ENCODE results near the gene GRIN2A.

The GRIN2A gene

DNA sequence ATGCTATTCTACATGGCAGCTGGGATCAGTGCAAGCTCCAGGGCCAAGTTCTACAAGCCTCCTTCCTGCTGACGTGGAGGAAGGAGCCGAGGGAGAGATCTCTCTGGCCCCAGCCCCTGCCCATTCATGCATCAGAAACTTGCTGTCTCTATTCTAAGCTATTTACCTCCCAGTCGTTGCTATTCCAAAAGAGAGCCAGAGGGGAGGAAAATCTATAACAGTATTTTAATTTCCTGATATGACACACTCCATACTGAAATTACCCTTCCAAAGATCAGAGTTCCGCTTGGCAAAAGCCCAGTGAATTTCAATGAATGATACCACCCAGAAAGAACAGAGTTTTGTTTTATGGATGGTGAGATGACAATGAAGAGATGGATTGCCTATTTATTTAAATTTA is 133.4 kb downstream of the GRIN2A start:
- H3K4me3 ChIP-seq (ENCODE audit: low read length), result no peak overlapping the region
- no peak for DNase-seq (ENCODE audit: low read depth, low spot score)

- DNase-seq (ENCODE audit: low read depth, low spot score), result no peak
- no peak overlapping the region for H3K4me3 ChIP-seq (ENCODE audit: low read length)
Measured at GRCh38 chr16:10045947-10046346, 136.3 kb downstream of the GRIN2A start.

GRCh38 chr16:10045291-10045775 is 136.9 kb downstream of the GRIN2A start:
- no peak for DNase-seq (ENCODE audit: low read depth, low spot score)

DNA sequence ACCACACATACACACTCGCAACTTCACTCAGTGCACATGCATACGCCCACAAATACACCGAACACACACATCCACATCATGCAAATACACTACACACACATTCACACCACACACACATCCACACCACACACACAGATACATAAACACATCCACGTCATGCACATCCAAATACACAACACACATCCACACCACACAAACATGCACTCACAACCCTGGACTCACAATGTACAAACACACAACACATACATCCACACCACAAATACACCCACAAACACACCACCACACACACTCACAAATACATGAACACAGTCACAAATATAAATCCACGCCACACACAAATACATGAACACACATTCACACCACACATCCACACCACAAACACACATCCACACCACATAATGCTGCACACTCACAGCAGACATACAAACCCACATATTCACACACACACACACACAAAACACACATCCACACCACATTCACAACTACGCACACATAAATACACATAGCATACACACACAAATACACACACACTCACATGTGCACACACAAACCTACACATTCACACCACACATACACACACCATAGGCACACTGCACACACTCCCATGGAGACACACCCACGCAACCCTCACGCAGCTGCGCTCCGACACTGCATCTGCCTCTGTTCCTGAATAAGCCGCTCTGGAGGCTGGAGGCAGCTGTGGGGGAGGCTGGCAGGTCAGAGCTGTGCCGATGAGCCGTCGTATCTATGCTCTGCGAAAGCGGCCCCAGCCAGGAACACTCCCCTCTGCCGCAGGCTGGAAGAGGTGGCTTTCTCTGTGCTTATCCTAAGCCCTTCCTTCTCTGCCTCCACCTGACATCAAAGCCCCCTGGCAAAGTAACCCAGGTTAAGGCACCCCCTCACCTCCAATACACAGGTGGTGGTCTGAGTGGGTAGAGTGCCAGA is 141.8 kb downstream of the GRIN2A start:
- H3K4me3 ChIP-seq (ENCODE audit: low read length), result no peak overlapping the region
- DNase-seq (ENCODE audit: low read depth, low spot score), result no peak

More at GRCh38 chr16:10045291-10045775, 136.9 kb downstream of the GRIN2A start:
- H3K4me3 ChIP-seq (ENCODE audit: low read length), result no peak overlapping the region

GRCh38 chr16:10039220-10040096 is 142.8 kb downstream of the GRIN2A start:
- DNase-seq (ENCODE audit: low read depth, low spot score), result no peak
- no peak overlapping the region for H3K4me3 ChIP-seq (ENCODE audit: low read length)

GRCh38 chr16:10037751-10038150 is 144.5 kb downstream of the GRIN2A start:
- no peak for DNase-seq (ENCODE audit: low read depth, low spot score)
- H3K4me3 ChIP-seq (ENCODE audit: low read length), result no peak overlapping the region

- DNase-seq (ENCODE audit: low read depth, low spot score), result no peak
- no peak overlapping the region for H3K4me3 ChIP-seq (ENCODE audit: low read length)
Measured at GRCh38 chr16:10036956-10037355, 145.3 kb downstream of the GRIN2A start.

DNA sequence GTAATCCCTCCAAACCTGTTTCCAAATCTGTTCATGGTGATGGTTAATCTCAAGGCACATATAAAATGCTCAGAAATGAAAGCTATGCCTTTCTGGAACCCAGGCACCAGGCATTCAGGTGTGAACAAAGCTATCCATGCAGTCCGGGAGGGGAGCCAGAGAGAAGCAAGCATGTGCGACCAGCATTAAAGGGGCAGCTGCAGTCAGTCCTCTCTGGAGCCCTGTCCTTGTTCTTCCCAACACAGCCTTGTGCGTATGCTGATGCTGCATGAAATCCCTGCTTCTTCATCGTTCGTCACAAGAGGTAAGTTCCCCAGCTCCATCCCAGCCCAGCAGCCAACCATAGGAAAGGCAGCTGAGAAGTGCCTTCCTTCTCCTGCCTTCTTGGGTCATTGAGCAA is 148.7 kb downstream of the GRIN2A start:
- DNase-seq (ENCODE audit: low read depth, low spot score), result no peak
- no peak overlapping the region for H3K4me3 ChIP-seq (ENCODE audit: low read length)

DNA sequence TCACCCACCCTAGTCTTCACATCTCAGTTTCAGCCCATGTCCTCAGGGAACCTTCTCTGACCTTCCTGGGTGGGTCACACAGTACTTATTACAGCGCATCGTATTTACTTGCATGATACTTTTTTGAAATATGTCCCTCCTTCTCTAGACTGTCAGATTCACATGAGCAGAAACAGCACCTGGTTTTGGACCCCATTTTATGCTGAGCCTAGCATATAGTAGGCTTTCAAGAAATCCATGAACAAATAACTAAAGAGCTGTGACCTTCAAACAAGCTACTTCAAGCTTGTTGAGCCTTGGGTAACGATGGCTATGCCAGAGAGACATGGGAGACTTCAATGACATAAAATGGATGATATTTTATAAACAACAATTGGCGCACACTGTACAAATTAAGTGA is 150.3 kb downstream of the GRIN2A start:
- DNase-seq (ENCODE audit: low read depth, low spot score), result no peak
- no peak overlapping the region for H3K4me3 ChIP-seq (ENCODE audit: low read length)

DNA sequence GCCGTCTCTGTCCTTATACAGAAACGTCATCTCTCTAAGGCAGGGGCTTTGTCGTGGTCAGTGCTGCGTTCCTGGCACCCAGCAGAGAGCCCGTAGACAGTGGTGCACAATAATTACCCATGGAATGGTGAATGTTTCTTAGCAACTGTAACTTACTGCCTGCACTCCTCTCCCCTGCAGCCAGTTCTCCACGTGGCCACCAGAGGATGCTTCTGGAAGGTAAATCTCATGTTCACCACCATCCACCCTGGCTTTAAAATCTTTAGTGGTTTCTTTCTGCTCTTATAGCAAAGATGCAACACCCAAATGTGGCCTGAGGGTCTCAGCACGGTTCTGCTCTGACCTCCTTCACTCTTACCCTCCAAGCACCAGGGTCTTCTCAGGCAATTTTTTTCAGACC is 150.8 kb downstream of the GRIN2A start:
- no peak for DNase-seq (ENCODE audit: low read depth, low spot score)

GRCh38 chr16:10028644-10029043 is 153.6 kb downstream of the GRIN2A start:
- no peak overlapping the region for H3K4me3 ChIP-seq (ENCODE audit: low read length)
- DNase-seq (ENCODE audit: low read depth, low spot score), result no peak

More for the DNA sequence above, 150.8 kb downstream of the GRIN2A start:
- no peak overlapping the region for H3K4me3 ChIP-seq (ENCODE audit: low read length)

DNA sequence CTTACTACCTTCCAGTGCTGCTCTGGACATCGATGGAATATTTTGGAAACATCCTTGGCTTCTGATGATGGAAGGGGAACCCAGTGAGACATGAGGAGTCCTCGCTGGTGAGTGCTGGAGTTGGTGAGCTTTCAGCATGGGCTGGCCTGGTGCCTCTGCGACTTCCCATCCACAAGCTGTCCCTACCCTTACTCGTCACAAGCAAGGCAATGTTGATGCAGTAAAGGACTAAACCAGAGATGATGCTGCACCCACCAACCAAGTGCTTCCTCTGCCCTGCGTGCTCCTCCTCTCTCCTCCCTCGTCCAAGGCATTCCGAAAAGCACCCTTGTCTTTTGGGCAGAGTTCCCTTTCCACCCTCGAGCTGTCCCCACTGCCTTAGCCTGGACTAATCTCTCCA is 154.7 kb downstream of the GRIN2A start:
- no peak for DNase-seq (ENCODE audit: low read depth, low spot score)
- H3K4me3 ChIP-seq (ENCODE audit: low read length), result no peak overlapping the region

DNA sequence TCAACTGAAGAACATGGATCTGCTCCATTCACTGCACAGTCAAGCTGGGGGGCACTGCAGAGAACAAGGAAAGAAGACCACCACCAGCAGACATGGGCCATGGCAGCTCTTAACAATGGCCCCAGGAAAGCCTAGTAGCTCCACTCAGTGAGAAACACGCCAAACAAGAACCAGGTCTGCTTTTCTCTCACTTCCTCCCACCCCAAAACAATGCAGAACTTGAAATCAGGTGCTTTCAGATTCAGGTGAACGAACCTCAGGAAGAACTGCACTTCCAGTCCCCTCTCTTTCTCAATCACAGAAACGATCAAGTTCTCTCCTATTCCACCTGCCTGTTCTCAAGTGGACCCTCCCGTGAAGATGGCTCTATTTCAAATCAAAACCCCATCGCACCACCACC is 155.6 kb downstream of the GRIN2A start:
- no peak overlapping the region for H3K4me3 ChIP-seq (ENCODE audit: low read length)
- DNase-seq (ENCODE audit: low read depth, low spot score), result no peak

- no peak overlapping the region for H3K4me3 ChIP-seq (ENCODE audit: low read length)
- no peak for DNase-seq (ENCODE audit: low read depth, low spot score)
Measured at GRCh38 chr16:10022098-10022497, 160.1 kb downstream of the GRIN2A start.

DNA sequence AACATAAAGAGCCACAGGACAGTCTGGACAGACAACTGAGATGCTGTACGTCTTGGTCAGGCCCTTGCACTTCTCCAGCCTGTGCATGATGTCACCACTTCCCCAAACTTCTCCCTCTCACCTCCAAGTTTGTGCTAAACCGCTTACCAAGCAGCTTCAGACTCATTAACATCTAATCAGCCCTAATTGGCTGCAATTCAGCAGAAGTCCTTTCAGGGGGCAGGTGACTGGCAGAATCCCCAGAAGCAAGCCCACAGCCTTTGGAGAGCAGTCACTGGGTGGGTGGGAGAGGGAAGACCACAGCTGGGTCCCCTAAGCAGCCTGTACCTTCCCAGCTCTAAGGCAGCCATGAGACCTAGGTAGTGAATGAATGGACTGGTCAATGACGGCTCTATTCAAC is 161.4 kb downstream of the GRIN2A start:
- DNase-seq (ENCODE audit: low read depth, low spot score), result no peak
- H3K4me3 ChIP-seq (ENCODE audit: low read length), result no peak overlapping the region

- no peak overlapping the region for H3K4me3 ChIP-seq (ENCODE audit: low read length)
- no peak for DNase-seq (ENCODE audit: low read depth, low spot score)
Measured at GRCh38 chr16:10016752-10017151, 165.5 kb downstream of the GRIN2A start.

GRCh38 chr16:10015397-10015796 is 166.8 kb downstream of the GRIN2A start:
- DNase-seq (ENCODE audit: low read depth, low spot score), result no peak
- no peak overlapping the region for H3K4me3 ChIP-seq (ENCODE audit: low read length)

DNA sequence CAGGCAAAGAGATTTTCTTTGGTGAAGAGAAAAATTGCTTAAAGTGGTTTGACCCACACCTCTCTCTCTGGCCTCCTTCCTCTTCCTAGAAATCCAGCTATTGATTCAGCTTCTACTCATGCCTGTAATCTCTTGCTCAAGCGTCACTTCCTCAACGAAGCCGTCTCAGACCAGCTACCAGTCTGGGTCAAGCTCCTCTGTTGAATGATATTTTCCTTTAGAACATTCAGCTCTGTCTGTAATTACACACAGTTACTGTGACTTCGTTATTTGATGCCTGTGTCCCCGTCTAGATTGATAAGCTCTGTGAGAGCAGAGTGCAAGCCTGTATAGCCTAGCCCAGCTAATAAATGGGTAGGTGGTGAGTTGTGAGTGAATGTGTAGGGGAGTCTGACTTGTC is 168.5 kb downstream of the GRIN2A start:
- DNase-seq (ENCODE audit: low read depth, low spot score), result no peak
- no peak overlapping the region for H3K4me3 ChIP-seq (ENCODE audit: low read length)

- no peak overlapping the region for H3K4me3 ChIP-seq (ENCODE audit: low read length)
- DNase-seq (ENCODE audit: low read depth, low spot score), result no peak
Measured at GRCh38 chr16:10013364-10013763, 168.9 kb downstream of the GRIN2A start.

DNA sequence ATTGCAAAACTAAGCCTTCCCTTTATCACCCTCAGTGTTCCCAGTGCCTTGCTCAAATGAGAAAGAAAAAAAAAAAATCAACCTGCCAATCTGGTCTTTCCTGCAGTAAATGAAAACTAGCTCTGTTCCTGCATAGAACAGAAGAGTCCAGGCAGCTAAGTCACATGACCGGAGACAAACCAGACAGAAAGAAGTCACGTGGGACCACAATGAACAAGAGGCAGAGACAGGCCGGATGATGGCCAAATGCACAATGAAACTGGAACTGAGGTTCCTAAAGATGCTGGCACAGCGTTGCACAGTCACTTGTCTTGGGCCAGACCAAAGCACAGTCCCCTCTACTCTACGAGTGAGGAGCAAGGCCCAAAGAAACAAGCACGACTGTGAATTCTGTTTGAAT is 172.5 kb downstream of the GRIN2A start:
- no peak overlapping the region for H3K4me3 ChIP-seq (ENCODE audit: low read length)
- no peak for DNase-seq (ENCODE audit: low read depth, low spot score)
